DND-41 (cell line): ENCODE results near the gene SIPA1L2.
A peak's percentile ranks its signal among the peaks of the same experiment; 100 is the strongest.

Source experiments
- ATAC-seq: fragments of 200-7000 bp; cut with Tn5 transposase; 3 replicates; pipeline ENCODE4 v1.9.1; 2021; ENCODE audit warnings: low read depth; ENCODE audit not compliant: insufficient read depth
- DNase-seq: peaks from one replicate; pipeline ENCODE4 v3.0.0-alpha.2; 2020
- H2AFZ ChIP-seq: 2 replicates; pipeline ENCODE4 v1.6.0; 2012; ENCODE audit warnings: low read depth, low read length
- H3K27ac ChIP-seq: 2 replicates; pipeline ENCODE4 v1.5.1; 2012; ENCODE audit warnings: low read length, inconsistent platforms
- H3K27me3 ChIP-seq: fragments of 200-600 bp; sonication (generic); 2 replicates; pipeline ENCODE4 v1.6.0; 2012; ENCODE audit warnings: low read length, mild to moderate bottlenecking, inconsistent platforms; ENCODE audit not compliant: insufficient read depth, poor library complexity
- H3K36me3 ChIP-seq: 2 replicates; pipeline ENCODE4 v1.5.1; 2012; ENCODE audit warnings: low read length, inconsistent platforms; ENCODE audit not compliant: insufficient read depth
- H3K4me1 ChIP-seq: 2 replicates; pipeline ENCODE4 v1.5.1; 2012; ENCODE audit warnings: mild to moderate bottlenecking, low read length; ENCODE audit not compliant: insufficient read depth
- H3K4me2 ChIP-seq: 2 replicates; pipeline ENCODE4 v1.6.0; 2012; ENCODE audit warnings: mild to moderate bottlenecking, moderate library complexity, low read length, inconsistent platforms; ENCODE audit not compliant: insufficient read depth
- H3K4me3 ChIP-seq, 2 experiments: fragments of 200-600 bp in 1 of 2; shearing (Covaris generic) in 1 of 2; 2 replicates each; pipeline ENCODE4 v1.5.1; 2012 to 2016; ENCODE audit warnings: inconsistent platforms in 2 of 2, low read length in 2 of 2, mild to moderate bottlenecking in 2 of 2, low read depth in 1 of 2, moderate library complexity in 1 of 2
- H3K79me2 ChIP-seq: 2 replicates; pipeline ENCODE4 v1.6.0; 2012; ENCODE audit warnings: low read length, inconsistent platforms; ENCODE audit not compliant: insufficient read depth
- H3K9ac ChIP-seq: 2 replicates; pipeline ENCODE4 v1.6.0; 2012; ENCODE audit warnings: low read depth, mild to moderate bottlenecking, inconsistent platforms, low read length, moderate library complexity
- H3K9me3 ChIP-seq: 2 replicates; pipeline ENCODE4 v1.5.1; 2012; ENCODE audit warnings: low read length, moderate library complexity, mild to moderate bottlenecking, inconsistent platforms; ENCODE audit not compliant: insufficient read depth, severe bottlenecking
- H4K20me1 ChIP-seq: 2 replicates; pipeline ENCODE4 v1.6.0; 2012; ENCODE audit warnings: low read length; ENCODE audit not compliant: insufficient read depth
- EZH2 ChIP-seq: IDR thresholded peaks from 3 replicates; pipeline ENCODE4 v1.6.1; 2012; ENCODE audit warnings: borderline replicate concordance, low read depth, mild to moderate bottlenecking, moderate library complexity, low read length, inconsistent platforms; ENCODE audit not compliant: severe bottlenecking
- TF ChIP-seq, protein P1 (sequence below): IDR thresholded peaks from 2 replicates; pipeline ENCODE4 v1.5.1; 2012; ENCODE audit warnings: borderline replicate concordance, low read length, moderate library complexity, mild to moderate bottlenecking; ENCODE audit not compliant: poor library complexity, severe bottlenecking; ENCODE audit errors: extremely low read depth

SIPA1L2 gene

DNA sequence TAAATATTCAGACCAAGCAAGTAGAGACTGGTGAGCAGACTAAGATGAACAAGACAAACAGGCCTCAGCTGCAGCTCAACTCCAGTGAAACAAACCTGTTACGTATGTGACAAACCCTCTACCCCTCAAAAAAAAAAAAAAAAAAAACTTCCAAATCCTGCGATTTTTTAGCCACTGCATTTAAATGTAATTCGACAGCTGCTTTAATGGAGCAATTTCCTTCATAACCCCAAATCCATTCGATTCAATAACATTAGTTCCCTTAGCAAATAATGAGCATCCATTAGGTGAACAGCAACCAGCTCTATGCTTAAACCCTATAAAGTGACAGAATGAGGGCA is 31.1 kb downstream of the SIPA1L2 start:
- H3K79me2 ChIP-seq, result peaks cover 27% of the 10 kb centered on the region

DNA sequence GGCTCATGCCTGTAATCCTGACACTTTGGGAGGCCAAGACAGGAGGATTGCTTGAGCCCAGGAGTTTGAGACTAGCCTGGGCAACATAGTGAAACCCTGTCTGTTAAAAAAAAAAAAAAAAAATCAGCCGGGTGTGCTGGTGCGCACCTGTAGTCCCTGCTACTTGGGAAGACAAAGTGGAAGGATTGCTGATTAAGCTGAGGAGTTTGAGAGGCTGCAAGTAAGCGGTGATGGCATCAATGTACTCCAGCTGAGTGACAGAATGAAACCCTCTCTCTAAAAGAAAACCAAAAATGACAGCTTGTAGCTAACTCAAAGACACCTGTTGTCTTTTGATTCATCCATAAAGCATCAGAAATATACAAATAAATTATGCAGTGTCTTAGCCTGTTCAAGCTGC is 31.8 kb downstream of the SIPA1L2 start:
- Histone ChIP-seq H3K27ac (peak overlapping the region; percentile 88), H3K9me3 (no peaks in the 10 kb centered on the region), H3K4me3 (no peak overlapping the region), H3K9ac (peak overlapping the region; percentile 52), H3K79me2 (peaks cover 27% of the 10 kb centered on the region), H2AFZ (no peak overlapping the region), H4K20me1 (no peaks in the 10 kb centered on the region), H3K27me3 (no peaks in the 10 kb centered on the region), H3K4me1 (peaks cover 44% of the 10 kb centered on the region), H3K4me2 (peak overlapping the region; percentile 62), H3K36me3 (no peaks in the 10 kb centered on the region)
- ATAC-seq (no peak), DNase-seq (no peak)
- no peak for TF ChIP-seq EZH2
- TF ChIP-seq, protein P1, sequence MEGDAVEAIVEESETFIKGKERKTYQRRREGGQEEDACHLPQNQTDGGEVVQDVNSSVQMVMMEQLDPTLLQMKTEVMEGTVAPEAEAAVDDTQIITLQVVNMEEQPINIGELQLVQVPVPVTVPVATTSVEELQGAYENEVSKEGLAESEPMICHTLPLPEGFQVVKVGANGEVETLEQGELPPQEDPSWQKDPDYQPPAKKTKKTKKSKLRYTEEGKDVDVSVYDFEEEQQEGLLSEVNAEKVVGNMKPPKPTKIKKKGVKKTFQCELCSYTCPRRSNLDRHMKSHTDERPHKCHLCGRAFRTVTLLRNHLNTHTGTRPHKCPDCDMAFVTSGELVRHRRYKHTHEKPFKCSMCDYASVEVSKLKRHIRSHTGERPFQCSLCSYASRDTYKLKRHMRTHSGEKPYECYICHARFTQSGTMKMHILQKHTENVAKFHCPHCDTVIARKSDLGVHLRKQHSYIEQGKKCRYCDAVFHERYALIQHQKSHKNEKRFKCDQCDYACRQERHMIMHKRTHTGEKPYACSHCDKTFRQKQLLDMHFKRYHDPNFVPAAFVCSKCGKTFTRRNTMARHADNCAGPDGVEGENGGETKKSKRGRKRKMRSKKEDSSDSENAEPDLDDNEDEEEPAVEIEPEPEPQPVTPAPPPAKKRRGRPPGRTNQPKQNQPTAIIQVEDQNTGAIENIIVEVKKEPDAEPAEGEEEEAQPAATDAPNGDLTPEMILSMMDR, result no peak

More for the DNA sequence above, 31.1 kb downstream of the SIPA1L2 start:
- Histone ChIP-seq H3K27ac (peak overlapping the region; percentile 88), H4K20me1 (no peaks in the 10 kb centered on the region), H3K4me1 (peaks cover 46% of the 10 kb centered on the region), H3K4me3 (peak overlapping the region in 1 of 2 experiments; percentile 47; a peak in 2 of 4 replicates), H2AFZ (peak overlapping the region; percentile 67; the same call in 1 of the 2 replicates), H3K27me3 (no peaks in the 10 kb centered on the region), H3K4me2 (peak overlapping the region; percentile 62), H3K9ac (peak overlapping the region; percentile 52), H3K9me3 (no peaks in the 10 kb centered on the region), H3K36me3 (no peaks in the 10 kb centered on the region)
- TF ChIP-seq EZH2, result no peak
- TF ChIP-seq, protein P1, result no peak
- no peak for ATAC-seq
- no peak for DNase-seq

DNA sequence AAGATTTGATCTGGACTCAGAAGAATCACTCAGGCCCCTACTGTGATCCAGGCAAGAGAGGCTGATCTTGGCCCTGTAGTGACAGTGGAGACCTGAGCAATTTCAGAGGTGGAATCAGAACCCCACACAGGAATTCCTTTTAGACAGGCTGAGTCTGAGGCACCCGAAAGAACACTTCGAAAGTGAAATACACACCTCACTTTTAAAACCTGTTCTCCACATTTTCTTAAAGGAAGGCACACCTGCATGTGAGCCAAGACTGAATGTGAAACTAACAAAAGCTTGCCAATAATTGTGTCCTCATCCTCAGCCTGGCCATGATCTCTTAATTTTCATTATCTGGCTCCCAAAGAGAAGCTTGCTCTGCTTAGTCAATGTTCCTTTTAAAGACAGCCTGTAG is 32.2 kb downstream of the SIPA1L2 start:
- Histone ChIP-seq H3K36me3 (no peaks in the 10 kb centered on the region), H3K4me3 (no peak overlapping the region), H2AFZ (no peak overlapping the region; the same call in 1 of the 2 replicates), H3K9ac (no peak overlapping the region), H3K79me2 (peaks cover 27% of the 10 kb centered on the region), H3K9me3 (no peaks in the 10 kb centered on the region), H4K20me1 (no peaks in the 10 kb centered on the region), H3K4me1 (peaks cover 44% of the 10 kb centered on the region), H3K27ac (peak overlapping the region; percentile 88), H3K27me3 (no peaks in the 10 kb centered on the region), H3K4me2 (peak overlapping the region; percentile 2; the same call in 1 of the 2 replicates)
- ATAC-seq (no peak), DNase-seq (no peak)
- TF ChIP-seq EZH2, result no peak
- TF ChIP-seq, protein P1, result no peak

DNA sequence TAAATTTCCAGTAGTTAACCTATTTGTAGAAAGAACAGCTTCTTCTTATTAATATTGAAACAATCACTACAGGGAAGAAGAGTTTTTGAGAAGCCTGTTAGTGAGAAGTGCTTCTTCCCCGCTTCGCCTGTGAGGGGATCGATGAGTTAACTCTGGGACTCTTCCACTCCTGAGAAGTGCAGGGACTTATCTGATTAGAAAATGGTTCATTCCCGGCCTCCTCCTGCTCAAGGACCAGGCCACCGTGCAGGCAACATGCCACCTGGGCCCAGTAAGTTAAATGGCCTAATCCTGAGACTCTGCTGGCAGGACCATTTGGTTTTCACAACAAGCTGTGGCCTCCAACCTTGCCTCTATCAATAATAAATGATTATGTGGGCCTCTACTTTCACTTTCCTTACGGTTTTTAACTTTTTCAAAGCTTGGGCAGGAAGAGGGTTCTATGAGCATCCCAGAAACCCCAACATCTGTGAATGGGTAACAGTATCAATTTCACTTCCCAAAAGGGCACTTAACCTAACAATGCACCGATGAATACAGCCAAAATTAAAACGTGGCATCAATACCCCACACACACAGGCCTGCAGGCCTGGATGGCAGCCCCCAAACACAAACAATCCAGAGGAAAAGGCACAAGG is 33.1 kb downstream of the SIPA1L2 start:
- Histone ChIP-seq H3K4me1 (peaks cover 46% of the 10 kb centered on the region), H3K9me3 (no peaks in the 10 kb centered on the region), H3K27me3 (no peaks in the 10 kb centered on the region), H3K27ac (peak overlapping the region; percentile 36; the same call in 1 of the 2 replicates), H3K79me2 (peaks cover 27% of the 10 kb centered on the region), H3K4me2 (no peak overlapping the region), H4K20me1 (no peaks in the 10 kb centered on the region), H3K9ac (no peak overlapping the region), H3K36me3 (no peaks in the 10 kb centered on the region), H2AFZ (no peak overlapping the region), H3K4me3 (no peak overlapping the region)
- no peak for TF ChIP-seq EZH2
- TF ChIP-seq, protein P1, result no peak
- no peak for DNase-seq
- no peak for ATAC-seq
